A172 (cell line): ENCODE measurements around the gene LSS. TPM values are rescaled to one million over a fixed set of nuclear protein-coding genes. Genes with fewer than 3 reads are reported as not detected.

Experiments
- DNase-seq: peaks from one replicate; pipeline ENCODE4 v3.0.0-alpha.2; 2015; ENCODE audit warnings: low spot score
- total RNA-seq: library from RNA; depleted of rRNA; stranded (reverse); fragments of >200 nt; shearing (Covaris generic); gene quantifications from 2 replicates; pipeline ENCODE4 v1.2.3, GENCODE V29; 2014

LSS gene
- total RNA-seq, 1 experiment from 2014 or later: 76.0 TPM

DNA sequence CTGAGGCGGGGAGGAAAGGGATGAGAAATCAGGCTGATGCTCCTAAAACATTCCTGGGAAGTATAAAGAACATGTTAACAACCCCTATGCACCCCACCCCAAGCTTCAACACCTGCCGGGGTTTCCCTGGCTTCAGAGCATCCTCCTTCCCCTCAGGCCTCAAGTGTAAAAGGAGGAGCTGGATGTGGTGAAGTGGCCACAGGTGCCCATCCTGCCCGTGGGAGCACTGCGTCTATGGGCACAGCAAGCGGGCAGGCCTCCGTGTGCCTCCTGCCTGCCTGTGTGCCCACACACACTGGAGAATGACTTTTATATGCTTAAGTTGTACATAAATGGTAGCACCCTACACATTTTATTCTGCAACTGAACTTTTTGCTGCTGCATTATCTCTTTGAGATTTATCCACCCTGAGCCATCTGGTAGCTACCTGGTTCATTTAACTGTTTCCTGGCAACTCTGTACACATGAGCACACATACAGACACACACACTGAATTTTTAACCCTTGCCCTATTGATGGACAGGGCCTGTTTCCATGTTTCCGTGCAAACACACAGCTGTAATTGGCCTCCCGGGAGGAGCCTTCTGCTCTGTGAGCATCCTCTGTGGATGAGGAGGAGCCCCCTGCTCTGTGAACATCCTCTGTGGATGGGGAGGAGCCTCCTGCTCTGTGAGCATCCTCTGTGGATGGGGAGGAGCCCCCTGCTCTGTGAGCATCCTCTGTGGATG is 59.8 kb downstream of the LSS start:
- DNase-seq: no peak

DNA sequence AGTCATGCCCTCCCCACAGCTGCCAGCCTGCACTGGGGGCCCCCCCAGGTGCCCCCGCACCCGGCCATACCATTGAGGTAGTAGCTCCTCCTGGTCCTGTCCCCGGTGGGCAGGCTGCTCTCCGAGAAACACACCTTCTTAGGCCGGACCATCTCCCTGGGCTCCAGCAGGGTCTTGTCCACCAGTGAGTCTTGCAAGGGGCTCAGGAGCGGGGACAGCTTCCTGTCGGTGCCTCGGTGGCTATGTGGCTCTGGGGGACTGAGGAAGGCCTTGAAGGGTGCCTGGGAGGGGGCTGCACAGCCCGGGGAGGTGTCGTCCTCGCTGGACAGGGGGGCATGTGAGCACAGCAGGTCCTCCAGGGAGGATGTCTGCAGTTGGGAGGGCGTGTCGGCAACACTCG is 60.3 kb downstream of the LSS start:
- DNase-seq: no peak

DNA sequence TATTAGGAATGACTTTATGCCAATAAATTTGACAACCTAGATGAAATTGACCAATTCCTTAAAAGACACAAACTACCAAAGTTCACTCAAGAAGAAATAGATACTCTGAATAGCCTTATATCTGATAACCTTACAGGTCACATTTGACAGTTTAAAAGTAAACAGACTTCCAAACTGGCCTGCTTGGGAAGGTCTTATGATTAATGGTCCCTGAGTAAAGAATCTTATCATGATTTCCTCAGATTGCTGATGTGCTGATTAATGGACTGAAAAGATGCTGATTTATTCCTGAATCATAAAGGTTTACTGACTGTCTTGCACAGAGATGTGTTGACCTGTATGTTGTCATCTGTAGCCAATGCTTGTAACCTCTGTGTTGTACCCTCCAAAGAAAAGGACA is 63.5 kb downstream of the LSS start:
- no peak for DNase-seq

DNA sequence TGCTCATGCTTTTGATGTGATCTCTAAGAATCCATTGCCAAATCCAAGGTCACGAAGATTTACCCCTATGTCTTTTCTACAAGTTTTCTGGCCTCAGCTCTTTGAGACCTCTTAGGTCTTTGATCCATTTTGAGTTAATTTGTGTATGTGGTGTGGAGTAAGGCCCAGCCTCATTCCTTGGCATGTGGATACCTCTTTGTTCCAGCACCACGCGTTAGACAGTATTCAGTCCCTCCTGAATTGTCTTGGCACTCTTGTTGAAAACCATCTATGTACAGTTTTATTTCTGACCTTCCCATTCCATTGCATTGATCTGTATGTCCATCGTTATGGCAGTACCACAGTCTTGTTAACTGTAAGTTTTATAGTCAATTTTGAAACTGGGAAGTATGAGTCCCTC is 65.2 kb downstream of the LSS start:
- no peak for DNase-seq

DNA sequence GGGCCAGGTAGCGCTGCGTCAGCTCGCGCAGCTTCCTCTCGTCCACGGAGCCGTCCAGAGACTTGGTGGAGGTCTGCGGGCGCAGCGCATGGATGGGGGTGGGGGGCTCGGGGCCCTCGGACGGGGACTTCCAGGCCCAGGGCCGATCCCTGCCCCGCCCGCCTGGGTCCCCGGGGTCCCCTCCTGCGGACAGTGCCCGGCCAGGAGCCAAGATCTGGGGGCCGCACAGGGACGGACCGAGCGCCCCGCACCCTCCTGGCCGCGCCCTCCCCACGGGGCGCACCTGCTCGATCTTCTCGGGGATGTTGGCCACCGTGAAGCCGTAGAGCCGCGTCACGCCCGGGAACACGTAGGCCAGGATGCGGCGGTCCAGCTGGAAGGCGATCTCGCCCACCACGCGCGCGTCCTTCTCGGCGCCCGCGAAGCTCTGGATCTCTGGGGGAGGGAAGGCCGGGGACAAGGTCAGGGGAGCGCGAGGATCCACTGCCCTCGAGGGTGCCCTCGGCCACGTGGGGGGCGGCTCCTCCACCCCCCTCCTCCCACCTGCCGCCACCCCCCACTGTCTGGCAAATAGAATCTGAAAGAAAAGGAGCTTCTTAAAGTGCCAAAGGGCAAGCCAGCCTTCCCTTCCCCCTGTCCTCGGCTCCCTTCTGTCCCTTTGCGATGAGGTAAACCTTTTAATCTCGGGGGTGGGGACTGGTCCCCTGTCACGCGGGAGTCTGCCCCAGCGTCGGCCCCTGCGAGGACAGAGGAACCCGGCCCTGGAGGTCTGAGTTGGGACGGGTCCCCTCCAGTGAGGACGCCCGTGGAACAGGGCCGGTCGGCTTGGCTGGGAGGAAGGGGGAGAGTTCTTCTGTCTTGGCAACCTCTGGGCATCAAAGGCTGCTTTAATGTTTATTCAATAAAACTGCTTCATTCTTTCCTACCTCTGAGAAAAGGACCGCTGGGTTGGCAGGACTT is 66.7 kb downstream of the LSS start:
- DNase-seq: no peak

DNA sequence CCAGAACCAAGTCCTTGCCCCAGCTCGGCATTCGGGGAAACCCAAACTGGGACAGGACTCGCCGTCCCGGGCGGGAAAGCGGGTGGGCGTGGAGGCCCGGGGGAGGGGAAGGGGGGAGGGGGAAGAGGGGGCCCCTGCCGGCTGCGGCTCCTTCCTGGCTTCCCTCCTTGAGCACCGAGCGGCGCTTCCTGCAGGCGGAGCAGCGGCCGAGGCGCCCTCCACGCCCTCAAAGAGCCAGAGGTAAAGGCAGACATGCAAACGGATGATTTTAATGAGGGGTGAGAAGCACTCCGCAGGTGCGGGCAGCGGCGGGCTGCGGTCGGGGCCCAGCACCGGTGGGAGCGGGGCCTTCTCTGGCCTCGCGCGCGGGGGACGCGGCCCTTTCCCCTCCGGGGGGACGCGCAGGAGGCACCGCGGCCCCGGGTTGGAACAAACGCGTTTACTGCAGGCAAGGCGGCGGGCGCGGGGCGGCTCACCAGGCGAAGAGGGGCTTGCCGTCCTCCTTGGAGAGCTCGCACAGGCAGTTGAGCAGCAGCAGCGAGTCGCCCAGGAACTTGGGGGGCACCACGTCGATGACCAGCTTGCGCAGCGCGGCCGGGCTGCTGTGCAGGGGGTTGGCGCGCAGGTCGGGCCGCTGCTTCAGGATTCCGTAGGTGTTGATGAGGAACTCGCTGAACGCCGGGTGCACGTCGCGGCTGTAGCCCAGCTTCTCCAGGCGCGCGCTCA is 67.5 kb downstream of the LSS start:
- DNase-seq: no peak

DNA sequence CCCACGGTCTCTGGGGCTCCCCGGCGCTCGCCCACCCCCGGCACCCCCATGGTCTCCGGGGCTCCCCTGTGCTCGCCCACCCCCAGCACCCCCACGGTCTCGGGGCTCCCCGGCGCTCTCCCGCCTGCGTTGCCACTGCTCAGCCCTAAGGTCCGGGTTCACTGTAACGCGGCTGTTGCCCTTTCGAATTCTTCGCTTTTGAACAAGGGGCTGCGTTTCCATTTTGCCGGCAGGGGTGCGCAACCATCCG is 68.0 kb downstream of the LSS start:
- no peak for DNase-seq

DNA sequence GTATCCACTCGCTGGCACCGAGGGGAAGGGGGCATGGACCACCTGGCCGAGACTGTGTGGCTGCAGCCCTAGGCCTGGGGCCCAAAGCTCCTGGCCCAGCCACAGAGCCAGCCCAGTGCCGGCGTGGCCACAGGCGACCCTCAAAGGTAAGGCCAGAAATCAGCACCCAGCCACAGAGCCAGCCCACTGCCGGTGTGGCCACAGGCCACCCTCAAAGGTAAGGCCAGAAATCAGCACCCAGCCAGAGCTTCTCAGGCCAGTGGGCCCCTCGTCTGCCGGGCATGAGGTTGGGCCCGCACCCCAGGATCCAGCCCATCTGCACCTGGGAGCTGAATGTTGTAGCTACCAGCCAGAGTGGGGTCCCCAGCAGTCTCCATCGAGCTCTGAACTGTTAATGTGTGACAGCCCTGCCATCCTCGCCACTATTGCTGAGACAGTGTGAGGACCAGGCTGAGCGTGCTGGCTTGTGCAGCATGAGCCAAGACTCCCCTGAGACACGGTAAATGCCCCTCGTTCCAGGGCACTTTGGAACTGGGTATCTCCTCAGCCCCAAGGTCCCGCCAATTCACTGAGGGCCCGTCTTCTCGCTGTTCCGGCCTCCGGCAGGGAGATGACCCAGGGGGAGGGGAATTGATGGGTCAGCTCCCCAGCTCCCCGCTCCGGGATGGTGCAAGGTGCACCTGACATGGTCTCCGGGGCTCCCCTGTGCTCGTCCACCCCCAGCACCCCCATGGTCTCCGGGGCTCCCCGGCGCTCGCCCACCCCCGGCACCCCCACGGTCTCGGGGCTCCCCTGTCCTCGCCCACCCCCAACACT is 68.5 kb downstream of the LSS start:
- DNase-seq: no peak

DNA sequence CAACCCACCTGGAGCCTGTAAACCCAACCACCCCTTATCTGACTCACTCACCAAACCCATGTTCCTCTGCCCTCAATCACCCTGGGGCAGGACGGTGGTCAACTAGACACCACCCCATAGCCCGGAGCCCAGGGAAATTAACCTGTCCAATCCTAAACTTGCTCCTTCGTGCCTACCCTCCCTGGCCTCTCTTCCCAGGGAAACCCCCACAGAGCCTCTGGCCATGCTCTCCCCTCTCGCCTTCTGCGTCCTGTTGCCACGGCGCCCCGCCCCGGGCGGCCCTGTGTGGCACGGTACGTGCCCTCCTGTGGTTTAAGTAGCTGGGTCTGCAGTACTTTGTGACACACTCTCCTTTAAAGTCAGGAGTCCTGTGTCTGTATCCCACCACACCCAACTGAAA is 69.2 kb downstream of the LSS start:
- DNase-seq: no peak

DNA sequence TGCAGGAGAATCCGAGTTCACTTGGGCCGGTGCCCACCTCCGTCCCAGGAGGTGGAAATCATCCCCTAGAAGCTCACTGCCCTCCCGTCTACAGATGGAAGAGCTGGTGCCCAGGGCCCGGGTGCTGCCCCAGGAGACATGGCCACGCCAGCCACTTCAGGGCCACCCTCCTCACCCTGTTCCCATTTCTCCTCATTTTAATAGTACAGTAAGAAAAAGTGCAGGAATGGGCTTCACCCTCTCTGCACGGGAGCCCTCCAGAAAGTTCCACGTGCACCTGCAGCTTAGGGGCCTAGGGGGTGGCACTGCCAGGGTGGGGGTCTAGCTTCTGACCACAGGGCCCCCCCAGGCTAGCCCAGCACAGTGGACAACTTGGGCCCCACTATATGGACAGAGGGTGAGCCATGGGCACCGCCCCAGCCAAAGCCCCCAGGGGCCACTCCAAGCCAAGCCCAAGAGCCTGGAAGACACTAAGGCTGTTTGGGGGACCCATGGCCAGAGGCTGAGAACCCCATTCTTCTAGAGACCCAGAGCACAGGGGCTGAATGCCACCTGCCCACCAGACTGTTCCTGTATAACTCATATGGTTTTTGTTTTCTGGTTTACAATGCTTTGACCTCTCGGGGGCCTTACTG is 69.8 kb downstream of the LSS start:
- DNase-seq: no peak

DNA sequence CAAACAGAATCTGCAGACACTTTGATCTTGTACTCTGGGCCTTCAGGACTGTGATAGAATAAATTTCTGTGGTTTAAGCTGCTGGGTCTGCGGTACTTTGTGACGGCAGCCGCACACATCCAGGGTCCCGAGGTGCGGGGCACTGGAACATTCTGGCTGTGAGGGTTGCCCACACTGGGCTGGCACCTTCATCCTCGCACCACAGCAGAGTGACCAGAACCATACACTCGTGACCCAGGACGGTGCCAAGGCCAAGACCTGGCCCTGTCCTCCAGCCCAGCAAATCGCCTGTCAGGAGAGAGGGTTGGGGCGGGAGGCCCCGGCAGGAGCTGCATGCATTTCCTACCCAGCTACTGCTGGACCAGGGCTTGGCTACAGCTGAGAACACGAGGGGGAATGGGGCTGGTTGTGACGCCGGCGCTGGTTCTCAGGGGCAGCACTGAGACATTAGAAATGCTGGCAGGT is 70.6 kb downstream of the LSS start:
- no peak for DNase-seq

DNA sequence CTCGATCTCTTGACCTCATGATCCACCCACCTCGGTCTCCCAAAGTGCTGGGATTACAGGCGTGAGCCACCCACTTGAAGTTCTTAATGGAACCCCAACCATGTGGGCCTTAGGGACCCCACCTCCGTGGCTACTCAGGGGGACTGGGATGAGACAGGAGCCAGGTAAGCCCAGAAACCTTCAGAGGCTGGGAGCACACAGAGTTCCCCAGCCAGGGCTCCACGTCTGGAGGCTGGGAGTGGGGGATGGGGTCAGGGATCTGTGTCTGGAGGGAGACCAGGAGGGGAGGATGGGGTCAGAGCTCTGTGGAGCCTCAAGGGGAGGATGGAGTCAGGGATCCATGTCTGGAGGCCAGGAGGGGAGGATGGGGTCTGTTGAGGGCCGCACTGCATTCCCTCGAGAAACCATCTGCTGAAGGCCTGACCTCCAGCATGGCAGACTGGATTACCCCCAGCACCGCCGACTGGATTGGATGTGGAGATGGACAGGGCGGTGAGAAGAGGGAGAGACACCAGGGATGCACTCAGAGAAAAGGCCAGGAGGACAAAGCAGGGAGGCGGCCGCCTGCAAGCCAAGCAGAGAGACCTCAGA is 71.1 kb downstream of the LSS start:
- no peak for DNase-seq

DNA sequence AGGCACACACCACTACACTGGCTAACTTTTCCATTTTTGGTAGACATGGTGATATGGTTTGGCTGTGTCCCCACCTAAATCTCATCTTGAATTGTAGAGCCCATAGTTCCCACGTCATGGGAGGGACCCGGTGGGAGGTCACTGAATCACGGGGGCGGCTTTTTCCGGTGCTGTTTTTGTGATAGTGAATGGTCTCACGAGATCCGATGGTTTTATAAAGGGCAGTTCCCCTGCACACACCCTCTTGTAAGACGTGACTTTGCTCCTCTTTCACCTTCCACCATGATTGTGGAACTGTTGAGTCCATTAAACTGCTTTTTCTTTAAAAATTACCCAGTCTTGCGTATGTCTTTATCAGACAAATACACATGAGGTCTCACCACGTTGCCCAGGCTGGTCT is 71.9 kb downstream of the LSS start:
- no peak for DNase-seq

DNA sequence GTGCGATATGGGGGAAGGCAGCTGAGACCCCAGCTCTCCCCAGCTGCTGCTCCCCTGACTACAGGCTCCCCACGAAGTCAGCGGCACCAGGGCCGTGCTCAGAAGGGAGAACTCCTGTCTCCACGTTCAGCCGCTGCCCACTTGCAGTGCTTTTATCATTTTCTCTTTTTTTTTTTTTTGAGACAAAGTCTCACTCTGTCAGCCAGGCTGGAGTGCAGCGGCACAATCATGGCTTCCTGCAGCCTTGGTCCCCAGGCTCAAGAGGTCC is 72.3 kb downstream of the LSS start:
- DNase-seq: no peak

DNA sequence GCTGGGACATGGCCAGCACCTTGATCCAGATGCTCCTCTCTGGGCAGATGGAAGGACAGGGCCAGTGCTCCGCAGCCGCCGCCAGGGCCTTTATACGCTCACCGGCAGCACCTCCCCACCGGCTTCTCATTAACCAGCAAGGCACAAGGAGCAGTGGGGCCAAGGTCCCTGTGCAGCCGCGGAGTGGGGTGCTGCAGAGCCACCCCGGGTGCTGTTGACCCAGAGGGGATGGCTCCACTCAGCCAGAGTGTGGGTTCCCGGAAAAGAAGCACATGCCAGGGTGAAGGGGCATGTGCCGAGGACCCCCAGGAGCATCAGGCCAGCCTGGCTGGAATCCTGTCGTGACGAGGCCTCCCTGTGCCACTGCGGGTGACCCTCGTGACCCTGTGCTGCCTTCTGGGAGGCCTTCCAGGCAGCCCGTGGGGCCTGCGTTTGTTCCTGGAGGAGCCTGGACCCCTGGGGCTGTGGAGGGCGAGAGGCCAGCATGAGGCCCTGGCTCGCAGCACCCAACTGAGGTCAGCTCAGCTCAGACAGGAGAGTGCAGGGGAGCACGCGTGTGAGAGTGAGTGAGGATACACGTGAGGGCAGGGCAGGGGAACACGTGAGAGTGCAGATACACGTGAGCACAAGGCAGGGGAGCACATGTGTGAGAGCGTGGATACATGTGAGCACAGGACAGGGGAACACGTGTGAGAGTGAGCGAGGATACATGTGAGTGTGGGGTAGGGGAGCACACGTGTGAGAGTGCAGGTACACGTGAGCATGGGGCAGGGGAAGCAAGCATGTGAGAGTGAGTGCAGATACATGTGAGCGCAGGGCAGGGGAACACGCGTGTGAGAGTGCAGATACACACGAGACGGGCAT is 72.8 kb downstream of the LSS start, which contains the start of gene FTCD:
TSS of gene FTCD (minus strand) at position 66 of the 864 bp plus-strand sequence. CDS start at position 10, 56 bp downstream.
- DNase-seq: no peak

DNA sequence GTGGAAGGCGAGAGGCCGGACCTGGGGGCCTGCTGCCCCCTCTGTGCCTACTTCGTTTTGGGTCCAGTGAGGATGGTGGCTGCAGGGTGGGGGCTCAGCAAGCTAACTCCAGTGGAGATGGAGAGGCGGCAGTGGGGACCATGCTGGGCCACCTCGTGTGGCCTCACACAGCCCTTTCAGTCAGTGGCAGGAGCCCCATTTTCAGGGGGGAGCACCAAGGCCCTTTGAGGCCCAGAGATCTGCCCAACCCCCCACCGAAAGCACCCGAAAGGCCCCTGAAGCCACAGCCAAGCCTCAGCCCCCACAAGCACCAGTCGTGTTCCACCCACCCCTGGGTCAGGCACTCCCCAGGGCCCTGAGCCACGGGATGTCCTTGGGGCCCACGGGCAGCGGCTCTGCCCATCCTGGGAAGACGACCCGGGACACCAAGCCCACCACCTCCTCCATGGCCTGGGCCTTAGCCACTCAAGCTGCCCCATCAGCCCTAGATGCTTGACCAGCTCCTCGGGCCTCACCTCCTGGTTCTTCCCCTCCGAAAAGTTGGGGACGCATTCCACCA is 73.5 kb downstream of the LSS start:
- no peak for DNase-seq

DNA sequence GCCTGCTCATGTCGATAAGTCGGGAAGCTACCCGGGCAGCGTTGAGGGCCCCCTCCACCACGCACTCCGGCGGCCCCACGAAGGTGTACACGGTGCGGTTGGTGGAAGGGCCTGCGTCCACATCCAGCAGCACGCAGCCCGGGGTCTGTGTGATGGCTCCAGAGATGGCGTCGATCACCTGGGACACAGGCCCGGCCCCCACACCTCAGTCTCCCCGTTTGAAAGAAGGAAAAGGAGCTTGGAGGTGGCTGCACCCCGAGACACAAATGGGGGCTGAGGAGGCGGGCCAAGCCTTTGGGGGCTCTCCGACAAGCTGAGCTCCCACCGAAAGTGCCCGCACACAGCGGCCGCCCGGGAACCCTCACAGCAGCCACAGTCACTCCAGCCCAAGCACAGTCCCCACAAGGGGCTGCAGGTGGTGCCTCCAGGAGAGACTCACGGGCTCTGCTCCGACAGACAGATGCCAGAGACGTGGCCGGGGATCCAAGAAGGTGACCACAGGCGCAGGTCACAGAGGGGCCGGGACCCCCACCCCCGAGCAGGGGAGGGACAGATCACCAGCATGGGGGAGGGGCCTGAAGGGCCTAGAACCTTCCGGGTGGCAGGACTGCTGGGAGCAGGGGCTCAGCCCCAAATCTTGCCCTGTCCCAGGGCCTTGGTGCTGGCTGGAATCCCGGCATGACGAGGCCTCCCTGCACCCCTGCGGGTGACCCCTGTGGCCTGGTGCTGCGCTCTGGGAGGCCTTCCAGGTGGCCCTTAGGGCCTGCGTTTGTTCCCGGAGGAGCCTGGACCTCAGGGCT is 74.2 kb downstream of the LSS start:
- no peak for DNase-seq

DNA sequence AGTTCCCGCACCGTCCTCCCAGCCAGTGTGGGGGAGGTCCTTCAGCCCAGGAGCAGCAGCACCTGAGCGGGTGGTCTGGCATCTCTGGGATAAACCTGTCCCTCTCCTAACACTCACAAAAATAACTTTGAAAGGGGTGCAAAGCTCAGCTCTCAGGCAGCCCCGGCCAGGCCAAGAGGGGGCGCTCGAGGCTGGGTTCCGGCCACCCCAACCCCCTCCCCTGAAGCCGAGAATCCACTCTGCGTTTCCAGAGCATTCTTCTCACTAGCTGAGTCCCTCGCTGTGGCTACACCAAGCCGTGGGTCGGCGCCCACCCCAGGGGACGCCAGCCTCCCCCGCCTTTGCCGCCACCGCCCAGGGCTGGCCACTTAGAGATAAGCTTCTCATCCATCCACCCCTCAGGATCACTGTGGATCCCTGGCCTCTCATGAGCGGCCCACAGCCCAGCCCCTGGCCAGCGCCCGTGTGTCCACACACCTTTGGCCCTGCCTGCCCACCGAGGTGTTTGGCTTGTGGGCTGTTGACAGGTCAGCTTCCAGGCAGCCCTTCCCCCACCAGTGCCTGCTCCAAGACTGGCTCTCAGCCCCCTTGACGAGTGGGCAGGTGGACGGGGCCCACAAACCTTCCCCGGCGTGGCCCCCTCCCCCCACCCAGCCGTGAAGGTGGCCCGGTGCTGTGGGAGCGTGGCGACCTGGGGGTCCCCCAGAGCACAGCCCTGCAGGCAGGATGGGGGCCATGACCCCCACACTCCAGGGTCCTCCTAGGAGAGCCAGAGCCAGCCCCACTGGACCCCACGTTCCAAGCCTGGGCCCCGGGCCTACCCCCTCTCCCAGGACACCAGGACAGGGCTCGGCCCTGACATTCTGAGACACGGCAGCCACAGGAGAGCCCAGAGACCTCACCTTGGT is 75.1 kb downstream of the LSS start:
- no peak for DNase-seq
